ENCODE measurements around the gene RPS6KA2. TPM values are rescaled to one million over a fixed set of nuclear protein-coding genes. Genes with fewer than 3 reads are reported as not detected.

The RPS6KA2 gene
- total RNA-seq, 2 donors from 2014 or later: 7.8 to 13.6 TPM

DNA sequence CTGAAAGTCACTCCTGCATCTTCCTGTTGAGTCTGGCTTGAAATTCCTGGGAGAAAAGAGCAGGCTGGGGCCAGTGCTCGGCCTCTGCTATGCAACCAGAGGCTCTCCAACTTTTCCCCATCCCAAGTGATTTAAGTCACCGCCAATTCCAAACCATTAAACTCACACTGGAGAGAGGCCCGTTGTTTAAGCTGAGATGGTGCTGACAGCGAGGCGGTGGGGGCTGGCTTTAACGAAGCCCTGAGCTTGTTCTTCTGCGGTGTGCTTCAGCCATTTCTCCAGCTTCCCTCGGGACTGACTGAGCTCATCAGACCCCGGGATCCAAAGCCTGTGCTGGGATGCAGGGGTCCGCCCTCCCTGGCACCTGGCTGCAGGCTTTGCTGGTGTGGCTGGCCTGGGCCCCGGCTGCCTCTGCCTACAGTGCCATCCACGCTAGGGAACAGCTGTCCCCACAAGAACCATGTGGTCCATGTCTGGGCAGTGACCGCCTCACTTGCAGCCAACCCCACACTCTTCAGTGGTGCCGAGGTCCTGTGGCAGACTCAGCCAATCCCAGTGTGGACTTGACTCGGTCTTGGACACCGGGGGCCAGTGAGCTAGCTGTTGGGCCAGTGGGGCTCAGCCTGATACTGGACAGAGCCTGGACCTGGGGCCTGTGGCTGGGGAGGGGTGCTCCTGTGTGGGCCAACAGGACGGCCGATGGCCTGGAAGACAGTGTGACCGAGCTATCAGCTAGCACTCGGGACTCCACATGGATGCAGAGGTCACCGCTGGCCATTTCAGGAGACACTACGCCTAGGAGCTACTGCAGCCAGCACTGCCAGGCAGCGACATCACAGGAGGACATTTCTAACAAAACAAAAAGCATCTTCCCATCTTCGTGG, 61.7 kb downstream of the RPS6KA2 start:
- no peak for DNase-seq

DNA sequence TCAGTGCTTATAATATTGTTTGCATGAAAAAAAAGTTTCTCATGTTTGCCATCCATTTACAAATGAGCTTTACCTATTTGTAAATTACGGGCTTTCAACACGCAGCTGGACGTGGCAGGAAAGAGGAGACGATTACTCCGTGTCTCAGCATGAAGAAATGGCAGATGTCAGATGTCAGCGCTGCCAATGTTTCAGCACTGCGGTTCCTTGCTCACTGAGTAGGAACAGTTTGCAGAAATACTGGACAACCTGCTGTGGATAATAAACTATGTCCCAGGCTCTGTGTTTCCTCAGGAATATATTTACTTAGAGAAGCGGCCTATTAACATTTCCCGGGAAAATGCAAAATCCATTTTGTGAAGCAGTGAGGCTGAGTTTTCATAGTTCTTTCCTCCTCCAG, 63.2 kb downstream of the RPS6KA2 start:
- Histone ChIP-seq H3K27me3 (no peaks in the 10 kb centered on the region), H3K4me3 (no peak overlapping the region), H3K36me3 (no peaks in the 10 kb centered on the region), H3K27ac (no peak overlapping the region), H3K4me1 (no peaks in the 10 kb centered on the region), H3K9me3 (no peaks in the 10 kb centered on the region), H3K9ac (ENCODE audit: low read depth in 2 of 2, low read length in 2 of 2) (no peak overlapping the region)
- DNase-seq: no peak
- intact Hi-C loops (cut with DNase I): no loop called here
- TF ChIP-seq, protein P1, sequence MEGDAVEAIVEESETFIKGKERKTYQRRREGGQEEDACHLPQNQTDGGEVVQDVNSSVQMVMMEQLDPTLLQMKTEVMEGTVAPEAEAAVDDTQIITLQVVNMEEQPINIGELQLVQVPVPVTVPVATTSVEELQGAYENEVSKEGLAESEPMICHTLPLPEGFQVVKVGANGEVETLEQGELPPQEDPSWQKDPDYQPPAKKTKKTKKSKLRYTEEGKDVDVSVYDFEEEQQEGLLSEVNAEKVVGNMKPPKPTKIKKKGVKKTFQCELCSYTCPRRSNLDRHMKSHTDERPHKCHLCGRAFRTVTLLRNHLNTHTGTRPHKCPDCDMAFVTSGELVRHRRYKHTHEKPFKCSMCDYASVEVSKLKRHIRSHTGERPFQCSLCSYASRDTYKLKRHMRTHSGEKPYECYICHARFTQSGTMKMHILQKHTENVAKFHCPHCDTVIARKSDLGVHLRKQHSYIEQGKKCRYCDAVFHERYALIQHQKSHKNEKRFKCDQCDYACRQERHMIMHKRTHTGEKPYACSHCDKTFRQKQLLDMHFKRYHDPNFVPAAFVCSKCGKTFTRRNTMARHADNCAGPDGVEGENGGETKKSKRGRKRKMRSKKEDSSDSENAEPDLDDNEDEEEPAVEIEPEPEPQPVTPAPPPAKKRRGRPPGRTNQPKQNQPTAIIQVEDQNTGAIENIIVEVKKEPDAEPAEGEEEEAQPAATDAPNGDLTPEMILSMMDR (IDR thresholded peaks at IDR 0.05): no peak

More for the DNA sequence above, 61.7 kb downstream of the RPS6KA2 start:
- H3K27me3 ChIP-seq: no peaks in the 10 kb centered on the region
- no peak overlapping the region for H3K4me3 ChIP-seq
- H3K27ac ChIP-seq: no peak overlapping the region
- H3K36me3 ChIP-seq: no peaks in the 10 kb centered on the region
- H3K4me1 ChIP-seq: no peaks in the 10 kb centered on the region
- TF ChIP-seq, protein P1 (IDR thresholded peaks at IDR 0.05): no peak
- intact Hi-C loops (cut with DNase I): no loop called here
- H3K9ac ChIP-seq (ENCODE audit: low read depth in 2 of 2, low read length in 2 of 2): peak overlapping the region in 1 of 2 donors; percentile 24
- H3K9me3 ChIP-seq: no peaks in the 10 kb centered on the region

DNA sequence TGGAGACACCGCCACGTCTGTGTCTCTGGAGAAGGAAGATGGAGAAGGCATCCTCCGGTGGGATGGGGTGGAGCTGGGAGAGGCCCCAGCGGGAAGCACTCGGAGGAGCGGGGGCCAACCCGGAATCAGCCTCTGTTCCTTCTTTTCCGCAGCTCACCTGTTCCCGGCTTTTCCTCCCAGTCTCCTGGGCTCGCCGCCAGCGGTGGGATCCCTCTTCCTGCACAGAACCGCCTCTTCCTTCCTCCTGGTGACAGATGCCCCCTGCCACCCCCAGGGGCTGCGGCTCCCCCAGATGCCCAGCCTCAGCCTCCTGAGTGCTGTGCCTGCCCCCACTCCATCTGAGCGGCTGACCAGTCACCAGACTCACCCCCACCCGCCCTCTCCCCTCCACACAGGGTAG, 63.9 kb downstream of the RPS6KA2 start:
- no peaks in the 10 kb centered on the region for H3K36me3 ChIP-seq
- H3K9ac ChIP-seq (ENCODE audit: low read depth in 2 of 2, low read length in 2 of 2): no peak overlapping the region
- TF ChIP-seq, protein P1 (IDR thresholded peaks at IDR 0.05): no peak
- no peak overlapping the region for H3K27ac ChIP-seq
- no peaks in the 10 kb centered on the region for H3K4me1 ChIP-seq
- DNase-seq: no peak
- no peaks in the 10 kb centered on the region for H3K27me3 ChIP-seq
- H3K4me3 ChIP-seq: no peak overlapping the region
- no peaks in the 10 kb centered on the region for H3K9me3 ChIP-seq
- intact Hi-C loops (cut with DNase I): no loop called here

DNA sequence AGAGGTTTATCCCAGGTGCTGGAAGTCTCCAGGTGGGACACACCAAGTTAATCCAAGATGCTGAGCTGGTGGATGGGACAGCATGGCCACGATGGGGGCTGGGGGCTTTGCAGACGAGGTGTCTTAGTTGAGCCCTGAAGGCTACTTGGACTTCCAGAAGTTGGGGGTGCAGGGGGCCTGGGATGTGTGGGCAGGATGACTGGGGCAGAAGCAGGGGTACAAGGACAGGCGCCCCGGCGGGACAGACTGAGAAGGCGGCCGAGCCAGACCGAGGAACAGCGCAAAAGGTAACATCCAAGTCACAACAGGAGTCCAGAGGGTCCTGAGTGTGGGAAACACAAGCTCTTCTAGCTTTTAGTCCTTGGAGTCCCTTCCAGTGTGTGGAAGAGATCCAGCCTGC, 64.3 kb downstream of the RPS6KA2 start:
- Histone ChIP-seq H3K9me3 (no peaks in the 10 kb centered on the region), H3K4me1 (no peaks in the 10 kb centered on the region), H3K27me3 (no peaks in the 10 kb centered on the region), H3K36me3 (no peaks in the 10 kb centered on the region), H3K9ac (ENCODE audit: low read depth in 2 of 2, low read length in 2 of 2) (no peak overlapping the region), H3K27ac (no peak overlapping the region), H3K4me3 (no peak overlapping the region)
- intact Hi-C loops (cut with DNase I): no loop called here
- no peak for DNase-seq
- TF ChIP-seq, protein P1 (IDR thresholded peaks at IDR 0.05): no peak

DNA sequence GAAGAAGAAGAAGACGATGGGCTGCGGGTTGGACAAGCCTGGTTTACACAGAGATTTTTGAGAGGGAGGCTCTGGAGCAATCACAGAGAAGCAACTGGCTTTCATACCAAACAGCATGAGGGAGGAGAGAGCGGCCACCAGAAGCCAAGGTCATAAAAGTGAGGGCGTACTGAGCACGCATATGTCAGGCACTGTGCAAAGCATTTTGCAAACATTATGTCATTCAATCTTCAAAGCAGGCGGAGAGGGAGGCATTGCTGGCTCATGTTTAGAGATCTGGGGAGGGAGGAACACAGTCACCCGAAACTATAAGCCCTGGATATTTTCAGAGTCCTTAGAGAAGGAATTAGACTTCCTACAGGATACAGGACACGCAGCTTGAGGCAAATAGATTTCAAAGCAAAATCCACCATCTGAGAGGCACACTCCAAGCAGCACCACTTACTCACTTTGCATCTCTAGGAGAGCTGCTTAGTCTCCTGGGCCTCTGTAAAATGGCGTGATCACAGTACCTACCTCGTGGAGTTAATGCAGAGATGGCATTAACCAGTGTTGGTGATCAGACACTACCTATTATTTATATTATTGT, 65.2 kb downstream of the RPS6KA2 start:
- H3K9me3 ChIP-seq: no peaks in the 10 kb centered on the region
- intact Hi-C loops (cut with DNase I): no loop called here
- no peaks in the 10 kb centered on the region for H3K27me3 ChIP-seq
- TF ChIP-seq, protein P1 (IDR thresholded peaks at IDR 0.05): no peak
- DNase-seq: no peak
- H3K4me1 ChIP-seq: no peaks in the 10 kb centered on the region
- H3K27ac ChIP-seq: no peak overlapping the region
- no peak overlapping the region for H3K9ac ChIP-seq (ENCODE audit: low read depth in 2 of 2, low read length in 2 of 2)
- no peak overlapping the region for H3K4me3 ChIP-seq
- H3K36me3 ChIP-seq: no peaks in the 10 kb centered on the region

All from colonic mucosa (tissue), 4 donors.